ENCODE data around the gene TUBA1A. TPM values are rescaled to one million over a fixed set of nuclear protein-coding genes. Genes with fewer than 3 reads are reported as not detected.
"Not testable (repeated sequence)": the region's sequence is repeated elsewhere in the genome, so short reads cannot be mapped to it uniquely, and the experiment has no call there.

TUBA1A gene
- total RNA-seq, 1 donor from 2014 or later, result 312 TPM

DNA sequence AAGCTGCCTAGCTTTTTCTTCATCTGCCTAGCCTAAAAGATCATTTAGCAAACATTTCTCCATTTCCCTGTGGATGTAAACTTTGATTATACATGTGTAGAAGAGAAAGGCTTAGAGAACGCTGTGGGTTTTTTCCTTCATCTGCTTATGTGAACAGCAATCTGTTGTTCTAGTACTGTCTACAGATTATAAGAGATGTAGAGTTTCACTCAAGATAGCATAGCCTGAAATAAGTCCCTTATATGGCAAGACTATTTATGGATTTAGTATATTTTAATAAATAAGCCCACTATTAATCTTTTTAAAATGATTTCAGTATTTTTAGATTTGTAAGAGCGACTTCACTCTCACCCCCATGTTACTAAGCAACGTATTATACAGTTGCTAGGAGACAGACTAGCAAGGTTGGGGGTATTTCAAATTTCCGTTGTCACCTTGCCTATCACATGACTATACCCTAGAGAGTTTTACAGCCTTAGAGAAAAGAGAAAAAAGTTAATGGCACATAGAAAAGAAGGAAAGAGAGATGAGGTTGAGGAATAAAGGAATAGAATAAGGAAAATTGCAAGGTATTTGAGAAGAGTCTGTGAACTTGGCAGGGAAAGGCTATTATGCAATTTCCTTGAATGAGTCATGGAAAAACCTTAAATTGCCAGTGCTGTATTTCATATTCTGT, 12.2 kb upstream of the TUBA1A start:
- DNase-seq, result peak; percentile 90

DNA sequence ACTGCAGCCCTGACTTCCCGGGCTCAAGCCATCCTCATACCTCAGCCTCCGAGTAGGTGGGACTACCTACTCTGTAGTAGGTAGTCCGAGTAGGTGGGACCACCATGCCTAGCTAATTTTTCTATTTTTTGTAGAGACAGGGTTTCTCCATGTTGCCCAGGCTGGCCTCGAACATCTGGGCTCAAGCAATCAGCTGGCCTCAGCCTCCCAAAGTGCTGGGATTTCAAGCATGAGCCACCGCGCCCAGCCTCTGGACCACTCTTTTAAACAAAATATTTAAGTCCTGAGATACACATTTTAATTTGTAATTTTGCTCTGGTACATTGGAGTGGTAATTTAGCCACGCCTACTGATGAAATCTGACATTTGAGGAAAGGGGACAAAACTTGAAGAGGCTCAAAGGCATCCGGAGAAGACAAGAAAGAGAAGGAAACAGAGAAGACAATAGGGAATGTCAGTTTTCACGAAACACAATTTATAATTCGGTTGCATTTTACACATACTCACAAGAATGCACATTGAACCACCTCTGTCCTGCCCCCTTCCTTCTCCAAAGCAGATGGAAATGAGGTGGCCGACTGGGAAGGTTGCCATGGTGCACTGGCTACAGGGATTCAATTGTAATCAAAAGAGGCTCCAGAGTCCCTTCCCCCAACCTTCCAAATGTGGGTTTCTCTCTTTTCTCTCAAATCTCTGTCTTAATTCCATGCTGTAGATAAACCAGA, 9.7 kb upstream of the TUBA1A start:
- no peak for DNase-seq

DNA sequence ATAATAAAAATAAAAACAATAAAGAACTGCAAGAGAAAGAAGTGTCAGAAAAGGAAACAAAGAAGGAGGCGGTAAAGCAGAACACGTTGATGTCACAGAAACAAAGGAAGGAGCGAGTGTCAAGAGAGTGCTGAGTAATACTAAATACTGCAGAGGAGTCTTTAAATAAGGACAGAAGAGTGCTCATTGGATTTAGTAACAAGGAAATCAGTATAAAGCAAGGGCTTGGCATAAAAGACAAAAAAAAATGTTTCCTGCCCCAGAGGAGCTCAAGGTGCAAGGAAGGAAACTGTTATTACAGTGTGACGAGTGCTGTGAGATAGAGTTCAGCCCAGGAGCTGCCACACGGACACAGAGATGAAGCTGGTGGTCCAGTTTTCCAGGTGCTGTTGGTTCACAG, 8.4 kb upstream of the TUBA1A start:
- DNase-seq, result no peak

DNA sequence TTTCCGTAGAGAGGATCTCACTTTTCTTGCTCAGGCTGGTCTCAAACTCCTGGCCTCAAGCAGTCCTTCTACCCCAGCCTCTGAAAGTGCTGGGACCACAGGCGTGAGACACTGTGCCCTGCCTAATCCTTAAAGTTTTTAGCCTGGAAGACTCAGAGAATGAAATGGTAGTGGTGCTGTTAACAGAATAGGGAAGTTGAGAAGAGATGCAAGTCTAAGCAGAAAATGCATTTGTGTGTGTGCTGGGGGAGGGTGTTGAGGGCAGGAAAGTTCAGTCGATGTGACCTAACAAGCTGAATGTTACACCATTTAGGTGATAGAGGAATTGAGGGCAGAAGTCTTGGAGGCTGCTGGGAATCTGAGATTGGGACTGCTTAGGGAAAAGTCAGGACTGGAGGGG, 6.9 kb upstream of the TUBA1A start:
- no peak for DNase-seq

DNA sequence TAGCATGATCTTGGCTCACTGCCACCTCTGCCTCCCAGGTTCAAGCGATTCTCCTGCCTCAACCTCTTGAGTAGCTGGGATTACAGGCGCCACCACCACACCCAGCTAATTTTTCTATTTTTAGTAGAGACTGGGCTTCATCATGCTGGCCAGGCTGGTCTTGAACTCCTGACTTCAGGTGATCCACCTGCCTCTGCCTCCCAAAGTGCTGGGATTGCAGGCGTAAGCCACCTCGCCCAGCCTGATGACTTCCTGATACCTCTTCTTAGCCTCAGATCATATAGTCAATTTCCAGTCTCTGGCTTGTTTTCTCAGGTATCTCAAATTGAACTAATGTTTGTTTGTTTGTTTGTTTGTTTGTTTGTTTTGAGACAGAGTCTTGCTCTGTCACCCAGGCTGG, 4.9 kb upstream of the TUBA1A start:
- not testable (repeated sequence) for DNase-seq

DNA sequence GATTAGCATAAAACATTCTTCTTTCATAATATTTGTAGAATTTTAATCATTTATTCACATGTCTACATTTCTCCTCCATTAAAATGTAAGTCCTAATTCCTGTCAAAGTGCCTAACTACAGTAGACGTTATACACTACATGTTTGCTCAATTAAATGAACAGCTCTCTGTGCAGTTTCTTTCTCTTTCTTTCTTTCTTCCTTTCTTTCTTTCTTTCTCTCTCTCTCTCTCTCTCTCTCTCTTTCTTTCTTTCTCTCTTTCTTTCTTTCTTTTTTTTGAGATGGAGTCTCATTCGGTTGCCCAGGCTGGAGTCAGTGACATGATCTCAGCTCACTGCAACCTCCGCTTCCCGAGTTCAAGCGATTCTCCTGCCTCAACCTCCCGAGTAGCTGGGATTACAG, 2.6 kb upstream of the TUBA1A start:
- not testable (repeated sequence) for DNase-seq

DNA sequence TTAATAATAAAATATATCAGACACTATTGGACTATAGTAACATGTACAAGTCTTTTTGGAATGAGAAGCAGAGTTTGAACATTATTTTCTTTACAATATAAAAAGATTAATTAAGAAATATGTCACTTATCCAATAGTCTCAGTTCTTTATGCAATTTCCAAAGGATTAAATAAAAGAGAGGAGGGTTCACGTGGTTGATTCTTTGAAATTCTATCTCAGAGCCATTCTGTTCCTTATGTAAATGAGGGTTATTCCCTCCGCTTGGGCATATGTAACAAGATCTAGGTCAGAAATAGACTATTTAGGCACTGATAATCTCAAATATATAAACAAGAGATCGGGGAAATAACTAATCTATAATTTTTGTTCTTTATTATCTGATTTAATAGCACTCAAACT, 2.1 kb upstream of the TUBA1A start:
- no peak for DNase-seq

DNA sequence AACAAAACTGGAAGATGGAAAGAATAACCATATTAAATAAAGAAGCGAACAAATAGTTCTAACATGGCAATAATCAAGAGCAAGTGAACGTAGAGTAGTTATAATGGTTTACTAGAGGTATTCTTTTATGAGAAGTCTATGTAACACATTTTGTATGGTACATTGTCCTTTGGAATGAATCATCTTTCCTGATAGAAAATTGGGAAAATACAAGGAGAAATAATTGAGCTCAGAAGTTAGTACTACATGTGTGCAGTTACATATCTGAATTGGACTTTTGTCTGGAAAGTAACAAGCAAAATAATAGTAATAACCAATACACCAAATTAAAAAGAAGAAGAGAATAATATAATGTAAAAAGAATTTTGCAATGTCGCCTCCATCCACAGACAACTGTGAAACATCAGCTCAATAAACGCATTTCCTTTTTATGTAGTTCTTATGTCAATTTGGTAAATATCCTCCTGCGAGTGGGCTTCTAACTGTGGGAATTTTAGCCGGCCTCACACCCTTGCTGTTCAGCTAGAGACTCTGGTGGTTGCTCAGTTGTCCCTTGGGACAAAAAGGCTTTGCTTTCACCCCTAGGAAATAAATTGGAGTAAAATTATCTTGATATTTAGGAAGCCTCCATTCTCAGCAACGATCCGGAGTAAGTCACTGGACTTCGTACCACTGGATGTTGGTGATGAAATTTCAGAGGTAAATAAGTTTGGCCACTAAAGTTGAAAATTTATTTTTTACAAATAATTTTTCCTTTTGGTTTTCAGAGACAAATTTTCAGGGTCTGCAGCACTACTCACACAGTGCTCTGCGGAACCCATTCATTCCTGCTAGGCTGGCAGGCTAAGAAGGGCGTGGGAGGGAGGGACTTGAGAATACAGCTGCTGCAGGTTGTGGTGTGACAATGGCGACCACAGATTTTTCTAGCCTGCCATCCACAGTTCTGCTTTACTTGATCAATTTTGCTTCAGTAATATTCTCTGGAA, 1.1 kb upstream of the TUBA1A start:
- DNase-seq, result no peak

DNA sequence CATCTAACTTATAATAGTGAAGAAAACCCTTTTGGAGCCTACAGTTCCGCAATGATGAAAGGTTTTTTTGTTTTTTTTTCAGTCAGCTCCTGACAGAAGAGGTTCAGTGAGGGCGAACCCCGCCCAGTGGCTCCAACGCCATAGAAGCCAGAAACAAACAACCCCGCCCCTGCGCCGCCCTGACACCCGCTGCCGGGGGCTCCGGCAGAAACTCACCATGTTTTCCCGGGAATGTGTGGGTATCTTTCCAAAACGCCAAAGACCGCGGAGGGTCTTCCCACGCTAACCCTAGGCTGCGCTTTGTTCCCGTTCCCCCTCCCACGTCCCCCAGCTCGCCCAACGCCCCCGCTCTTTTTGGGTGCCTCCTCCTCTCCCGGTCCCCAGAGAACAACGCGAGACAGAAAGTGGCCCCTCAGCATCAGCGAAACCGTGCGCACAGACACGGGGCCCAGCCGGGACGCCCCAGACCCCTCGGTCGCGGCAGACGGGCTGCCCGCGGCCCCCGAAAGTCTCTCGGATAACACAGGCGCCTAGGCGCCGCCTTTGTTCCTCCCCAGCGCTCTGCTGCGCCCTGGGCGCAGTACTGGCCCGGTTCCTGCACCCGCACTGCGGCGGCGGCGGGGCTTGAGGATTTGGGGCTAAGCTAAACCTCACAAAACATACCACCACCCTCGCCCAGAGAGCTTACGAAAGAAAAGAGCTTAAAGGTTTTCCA, 522 bp downstream of the TUBA1A start:
- DNase-seq, result peak; percentile 83

DNA sequence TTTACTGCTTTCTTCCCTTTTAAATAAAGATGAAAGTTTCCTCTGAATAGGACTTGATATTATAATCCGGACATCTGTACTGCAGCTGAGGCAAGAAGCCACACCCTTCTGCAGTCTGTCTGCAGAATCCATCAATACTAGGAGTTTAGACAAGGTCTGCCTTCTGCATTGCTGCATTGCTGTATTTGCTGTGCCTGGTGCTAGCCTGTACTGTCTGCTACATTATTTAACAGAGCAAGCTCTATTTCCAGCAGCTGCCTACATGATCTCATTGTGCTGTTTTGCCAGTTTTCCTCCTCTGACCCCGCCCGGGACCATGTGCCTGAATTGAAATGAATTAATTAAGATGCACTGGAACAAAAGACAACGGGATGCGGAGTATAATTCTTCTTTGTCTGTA, 1.7 kb downstream of the TUBA1A start:
- peak; percentile 95 for DNase-seq

DNA sequence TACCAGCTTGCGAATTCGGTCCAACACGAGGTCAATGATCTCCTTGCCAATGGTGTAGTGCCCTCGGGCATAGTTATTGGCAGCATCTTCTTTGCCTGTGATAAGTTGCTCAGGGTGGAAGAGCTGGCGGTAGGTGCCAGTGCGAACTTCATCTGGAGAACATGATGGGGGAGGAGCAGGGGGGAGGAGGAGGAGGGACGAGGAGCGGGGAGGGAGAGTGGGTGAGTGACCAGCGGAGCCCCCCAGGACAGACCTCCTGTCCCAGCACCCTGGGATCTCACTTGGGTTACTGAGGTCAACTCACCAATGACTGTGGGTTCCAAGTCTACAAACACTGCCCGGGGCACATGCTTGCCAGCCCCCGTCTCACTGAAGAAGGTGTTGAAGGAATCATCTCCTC, 2.6 kb downstream of the TUBA1A start:
- DNase-seq, result not testable (repeated sequence)

DNA sequence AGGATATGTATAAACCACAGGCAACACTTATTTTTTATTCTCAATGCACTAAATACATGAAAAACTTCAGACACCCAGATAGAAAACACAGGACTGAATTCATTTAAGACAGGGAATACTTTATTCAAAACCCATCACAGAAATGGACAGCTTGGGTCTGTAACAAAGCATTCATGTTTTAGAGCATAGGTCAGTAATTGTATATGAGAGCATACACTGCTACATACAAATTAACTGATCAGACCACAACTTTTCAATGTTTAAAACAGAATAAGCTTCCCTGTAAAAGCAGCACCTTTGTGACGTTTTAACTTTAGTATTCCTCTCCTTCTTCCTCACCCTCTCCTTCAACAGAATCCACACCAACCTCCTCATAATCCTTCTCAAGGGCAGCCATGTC, 4.2 kb downstream of the TUBA1A start:
- not testable (repeated sequence) for DNase-seq

DNA sequence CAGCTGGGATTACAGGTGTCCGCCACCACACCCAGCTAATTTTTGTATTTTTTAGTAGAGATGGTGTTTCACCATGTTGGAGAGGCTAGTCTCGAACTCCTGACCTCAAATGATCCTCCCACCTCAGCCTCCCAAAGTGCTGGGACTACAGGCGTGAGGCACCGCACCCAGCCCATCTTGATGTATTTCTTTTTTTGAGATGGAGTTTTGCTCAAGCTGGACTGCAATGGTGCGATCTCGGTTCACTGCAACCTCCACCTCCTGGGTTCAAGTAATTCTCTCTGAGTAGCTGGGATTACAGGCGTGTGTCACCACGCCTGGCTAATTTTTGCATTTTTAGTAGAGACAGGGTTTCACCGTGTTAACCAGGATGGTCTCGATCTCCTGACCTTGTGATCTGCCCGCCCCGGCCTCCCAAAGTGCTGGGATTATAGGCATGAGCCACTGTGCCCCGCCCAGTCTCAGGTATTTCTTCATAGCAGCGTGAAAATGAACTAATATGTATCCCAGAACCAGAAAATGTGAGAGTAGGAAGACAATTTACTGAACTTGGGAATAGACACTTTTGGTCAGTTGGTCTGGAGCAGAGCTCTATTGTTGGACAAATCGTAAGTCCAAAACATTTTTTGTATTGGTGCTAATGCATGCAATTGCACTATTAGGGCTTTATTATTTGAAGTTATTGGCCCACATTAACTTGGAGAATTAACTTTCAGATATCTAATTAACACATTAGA, 5.5 kb downstream of the TUBA1A start:
- DNase-seq, result not testable (repeated sequence)

DNA sequence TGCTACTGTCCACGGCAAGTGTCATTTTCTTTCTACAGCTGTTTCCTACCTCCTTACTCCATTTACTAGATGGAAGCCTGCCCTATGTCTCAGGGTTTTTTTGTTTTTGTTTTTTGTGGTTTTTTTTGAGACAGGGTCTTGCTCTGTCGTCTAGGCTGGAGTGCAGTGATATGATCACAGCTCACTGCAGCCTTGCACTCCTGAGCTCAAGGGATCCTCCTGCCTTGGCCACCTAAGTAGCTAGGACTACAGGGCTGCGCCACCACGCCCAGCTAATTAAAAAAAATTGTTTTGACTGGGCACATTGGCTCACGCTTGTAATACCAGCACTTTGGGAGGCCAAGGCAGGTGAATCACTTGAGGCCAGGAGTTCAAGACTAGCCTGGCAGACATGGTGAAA, 14.7 kb downstream of the TUBA1A start:
- no peak for DNase-seq

DNA sequence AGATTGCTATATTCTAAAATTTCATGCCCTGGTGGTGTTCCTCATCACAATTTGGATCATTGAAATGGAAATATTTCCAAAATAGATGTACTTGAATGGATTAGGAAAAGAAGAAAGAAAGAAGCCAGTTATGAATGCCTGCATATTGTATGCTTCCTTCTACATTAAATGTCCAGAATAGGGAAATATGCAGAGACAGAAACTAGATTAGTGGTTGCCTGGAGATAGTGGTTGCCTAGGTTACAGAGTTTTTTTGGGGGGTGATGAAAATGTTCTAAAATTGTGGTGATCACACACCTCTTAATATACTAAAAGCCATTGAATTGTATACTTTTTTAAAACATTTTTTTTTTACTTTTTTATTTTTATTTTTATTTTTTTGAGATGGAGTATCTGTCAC, 18.0 kb downstream of the TUBA1A start:
- DNase-seq, result no peak

DNA sequence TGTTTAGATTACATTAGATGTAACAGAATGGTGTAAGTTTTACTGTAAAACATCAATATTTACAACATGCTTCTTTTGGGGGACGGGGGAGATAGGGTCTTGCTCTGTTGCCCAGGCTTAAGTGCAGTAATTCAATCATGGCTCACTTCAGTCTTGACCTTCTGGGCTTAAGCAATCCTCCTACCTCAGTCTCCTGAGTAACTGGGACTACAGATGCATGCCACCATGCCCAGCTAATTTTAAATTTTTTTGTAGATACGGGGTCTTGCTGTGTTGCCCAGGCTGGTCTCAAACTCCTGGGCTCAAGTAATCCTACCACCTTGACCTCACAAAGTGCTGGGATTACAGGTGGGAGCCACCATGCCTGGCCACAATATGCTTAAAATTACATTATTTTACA, 23.8 kb downstream of the TUBA1A start:
- DNase-seq, result no peak

DNA sequence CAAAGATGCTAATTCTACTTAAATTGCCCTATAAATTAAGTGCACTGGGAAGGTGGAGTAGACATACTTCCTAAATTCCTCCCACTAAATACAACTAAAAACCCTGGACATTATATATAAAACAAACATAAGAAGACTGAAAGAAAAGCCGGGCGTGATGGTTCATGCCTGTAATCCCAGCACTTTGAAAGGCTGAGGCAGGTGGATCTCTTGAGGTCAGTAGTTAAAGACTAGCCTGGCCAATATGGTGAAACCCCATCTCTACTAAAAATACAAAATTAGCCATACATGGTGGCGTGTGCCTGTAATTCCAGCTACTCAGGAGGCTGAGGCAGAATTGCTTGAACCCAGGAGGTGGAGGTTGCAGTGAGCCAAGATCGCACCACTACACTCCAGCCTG, 27.0 kb downstream of the TUBA1A start:
- not testable (repeated sequence) for DNase-seq

DNA sequence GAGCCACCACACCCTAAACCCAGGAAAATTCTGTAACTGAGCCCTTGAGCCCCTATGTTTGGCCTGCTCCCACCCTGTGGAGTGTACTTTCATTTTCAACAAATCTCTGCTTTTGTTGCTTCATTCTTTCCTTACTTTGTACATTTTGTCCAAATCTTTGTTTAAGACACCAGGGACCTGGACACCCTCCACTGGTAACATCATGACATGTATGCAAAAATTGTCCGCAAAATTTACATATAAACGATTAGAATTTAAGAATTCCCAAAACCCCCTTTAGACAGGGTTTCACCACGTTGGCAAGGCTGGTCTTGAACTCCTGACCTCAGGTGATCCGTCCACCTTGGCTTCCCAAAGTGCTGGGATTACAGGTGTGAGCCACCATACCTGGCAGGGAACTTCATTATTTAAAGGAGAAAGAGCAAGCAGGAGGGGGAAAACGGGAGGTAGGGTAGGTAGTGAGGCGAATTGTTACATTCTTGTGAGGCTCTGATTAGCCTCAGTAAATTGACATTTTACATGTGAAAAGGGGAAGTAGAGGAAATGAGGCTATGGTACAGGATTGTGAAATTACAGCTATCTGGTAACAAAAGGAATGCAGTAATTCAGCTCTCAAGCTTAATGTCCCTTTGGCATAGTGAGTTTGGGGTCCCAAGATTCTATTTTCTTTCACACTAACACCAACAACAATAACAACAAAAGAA, 27.6 kb downstream of the TUBA1A start:
- no peak for DNase-seq

DNA sequence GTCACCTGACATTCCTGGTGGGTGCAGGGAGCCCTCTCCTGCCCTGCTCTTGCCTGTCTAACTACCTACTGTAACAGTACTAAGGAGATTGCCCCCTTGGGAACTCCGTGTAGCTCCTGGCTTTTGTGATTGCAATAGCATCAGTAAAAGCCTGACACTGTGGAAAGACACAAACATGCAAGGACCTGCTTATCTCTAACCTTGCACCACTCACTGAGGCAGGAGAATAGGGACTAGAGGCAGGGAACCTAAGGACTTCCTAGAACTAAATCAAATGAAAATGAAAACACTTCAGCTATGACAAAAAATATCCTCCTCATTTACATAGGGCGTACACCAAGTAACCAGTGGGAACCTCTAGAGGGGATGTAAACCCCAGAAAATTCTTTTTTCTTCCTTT, 28.5 kb downstream of the TUBA1A start:
- no peak for DNase-seq

DNA sequence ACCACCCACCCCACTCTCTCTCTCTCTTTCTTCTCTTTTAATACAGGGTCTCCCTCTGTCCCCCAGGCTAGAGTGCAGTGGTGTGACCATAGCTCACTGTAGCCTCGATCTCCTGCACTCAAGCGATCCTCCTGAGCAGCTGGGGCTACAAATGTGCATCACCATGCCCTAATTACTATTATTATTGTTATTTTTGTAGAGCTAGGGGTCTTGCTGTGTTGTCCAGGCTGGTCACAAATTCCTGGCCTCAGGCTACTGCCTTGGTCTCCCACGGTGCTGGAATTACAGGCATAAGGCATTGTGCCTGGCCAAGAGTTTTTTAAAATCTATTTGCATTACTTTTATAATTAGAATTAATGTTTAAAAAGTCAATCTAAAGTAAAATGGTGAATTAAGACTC, 34.7 kb downstream of the TUBA1A start:
- DNase-seq, result no peak

DNA sequence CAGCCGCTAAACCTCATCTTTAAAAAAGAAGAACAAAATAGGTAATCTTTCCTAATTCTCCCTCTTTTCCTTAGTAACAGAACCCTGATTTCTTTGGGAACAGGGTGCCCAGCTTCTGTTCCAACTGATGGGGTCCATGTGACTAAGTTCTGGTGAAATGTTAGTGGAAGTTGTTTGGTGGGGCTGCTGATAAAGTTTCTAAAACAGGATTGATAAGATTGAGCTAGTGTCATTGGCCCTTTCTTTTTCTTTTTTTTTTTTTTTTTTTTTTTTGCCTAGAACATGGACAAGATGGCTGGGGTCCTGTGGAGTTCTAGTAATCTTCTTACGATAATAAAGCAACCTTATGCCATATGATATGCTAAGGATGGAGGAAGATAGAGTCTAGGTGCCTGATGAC, 41.5 kb downstream of the TUBA1A start:
- DNase-seq, result no peak
